ENCODE data around the gene PTPRN.
"Not testable (repeated sequence)": the region's sequence is repeated elsewhere in the genome, so short reads cannot be mapped to it uniquely, and the experiment has no call there.

The PTPRN gene

GRCh38 chr2:219306047-219306446 is 3.2 kb downstream of the PTPRN start:
- no peak for DNase-seq

GRCh38 chr2:219304223-219304622 is 5.0 kb downstream of the PTPRN start:
- DNase-seq = no peak

- no peak for DNase-seq
These were observed 6.7 kb downstream of the PTPRN start for GRCh38 chr2:219302412-219302968.

GRCh38 chr2:219300022-219300421 is 9.2 kb downstream of the PTPRN start:
- no peak for DNase-seq

GRCh38 chr2:219299372-219299760 is 9.8 kb downstream of the PTPRN start:
- DNase-seq = no peak

GRCh38 chr2:219298759-219299371 is 10.3 kb downstream of the PTPRN start:
- DNase-seq = peak; percentile 17 to 44

- no peak for DNase-seq
These were observed 11.3 kb downstream of the PTPRN start for GRCh38 chr2:219297766-219298456.

- no peak for DNase-seq
These were observed 12.4 kb downstream of the PTPRN start for GRCh38 chr2:219296631-219297391.

GRCh38 chr2:219296142-219296541 is 13.1 kb downstream of the PTPRN start:
- no peak for DNase-seq

GRCh38 chr2:219294356-219295351 is 14.5 kb downstream of the PTPRN start:
- peak; percentile 39 to 69 for DNase-seq

- no peak for DNase-seq
These were observed 15.4 kb downstream of the PTPRN start for GRCh38 chr2:219293736-219294231.

GRCh38 chr2:219292616-219293015 is 16.6 kb downstream of the PTPRN start:
- DNase-seq = no peak

- no peak for DNase-seq
These were observed 17.2 kb downstream of the PTPRN start for GRCh38 chr2:219291910-219292490.

GRCh38 chr2:219291394-219291793 is 17.8 kb downstream of the PTPRN start:
- DNase-seq = no peak

GRCh38 chr2:219290381-219291171 is 18.6 kb downstream of the PTPRN start:
- no peak for DNase-seq

GRCh38 chr2:219289537-219290361 is 19.5 kb downstream of the PTPRN start:
- DNase-seq = no peak

- no peak for DNase-seq
These were observed 20.0 kb downstream of the PTPRN start for GRCh38 chr2:219289195-219289536.

- no peak for DNase-seq
These were observed 21.5 kb downstream of the PTPRN start for GRCh38 chr2:219287580-219288265.

- not testable (repeated sequence) for DNase-seq
These were observed 22.1 kb downstream of the PTPRN start for GRCh38 chr2:219287116-219287440.
